ENCODE data around the gene PEAK1.
"Not testable (repeated sequence)": the region's sequence is repeated elsewhere in the genome, so short reads cannot be mapped to it uniquely, and the experiment has no call there.

Gene PEAK1

GRCh38 chr15:77292969-77293558 is 126.8 kb downstream of the PEAK1 start:
- no peak for DNase-seq

- DNase-seq, result no peak
Measured at GRCh38 chr15:77291107-77291506, 128.8 kb downstream of the PEAK1 start.

GRCh38 chr15:77287385-77287784 is 132.5 kb downstream of the PEAK1 start:
- DNase-seq, result no peak

- no peak for DNase-seq
Measured at GRCh38 chr15:77285057-77285997, 134.6 kb downstream of the PEAK1 start.

- DNase-seq, result no peak
Measured at GRCh38 chr15:77282333-77282732, 137.6 kb downstream of the PEAK1 start.

- DNase-seq, result no peak
Measured at GRCh38 chr15:77276943-77277342, 143.0 kb downstream of the PEAK1 start.

- no peak for DNase-seq
Measured at GRCh38 chr15:77276096-77276495, 143.8 kb downstream of the PEAK1 start.

- DNase-seq, result not testable (repeated sequence)
Measured at GRCh38 chr15:77273136-77273535, 146.8 kb downstream of the PEAK1 start.

GRCh38 chr15:77266708-77267386 is 153.1 kb downstream of the PEAK1 start:
- no peak for DNase-seq

GRCh38 chr15:77255385-77255784 is 164.5 kb downstream of the PEAK1 start:
- DNase-seq, result no peak

GRCh38 chr15:77251662-77252061 is 168.2 kb downstream of the PEAK1 start:
- DNase-seq, result no peak

- DNase-seq, result no peak
Measured at GRCh38 chr15:77247116-77247515, 172.8 kb downstream of the PEAK1 start.

GRCh38 chr15:77243716-77244401 is 176.0 kb downstream of the PEAK1 start:
- DNase-seq, result no peak

GRCh38 chr15:77243135-77243534 is 176.8 kb downstream of the PEAK1 start:
- no peak for DNase-seq

GRCh38 chr15:77239882-77240608 is 179.9 kb downstream of the PEAK1 start:
- no peak for DNase-seq

- DNase-seq, result no peak
Measured at GRCh38 chr15:77235566-77235965, 184.3 kb downstream of the PEAK1 start.

GRCh38 chr15:77228828-77229227 is 191.1 kb downstream of the PEAK1 start:
- no peak for DNase-seq

GRCh38 chr15:77226652-77227051 is 193.3 kb downstream of the PEAK1 start:
- DNase-seq, result no peak

GRCh38 chr15:77225646-77226045 is 194.3 kb downstream of the PEAK1 start:
- DNase-seq, result no peak

GRCh38 chr15:77225088-77225487 is 194.8 kb downstream of the PEAK1 start:
- no peak for DNase-seq

- no peak for DNase-seq
Measured at GRCh38 chr15:77224352-77224751, 195.6 kb downstream of the PEAK1 start.

GRCh38 chr15:77221708-77222107 is 198.2 kb downstream of the PEAK1 start:
- DNase-seq, result no peak
